ENCODE measurements around the gene IL31RA. TPM values are rescaled to one million over a fixed set of nuclear protein-coding genes. Genes with fewer than 3 reads are reported as not detected.

The IL31RA gene
- total and polyA plus RNA-seq, 7 donors = 0.04 to 2.0 (median 0.20) TPM; not detected in 2

DNA sequence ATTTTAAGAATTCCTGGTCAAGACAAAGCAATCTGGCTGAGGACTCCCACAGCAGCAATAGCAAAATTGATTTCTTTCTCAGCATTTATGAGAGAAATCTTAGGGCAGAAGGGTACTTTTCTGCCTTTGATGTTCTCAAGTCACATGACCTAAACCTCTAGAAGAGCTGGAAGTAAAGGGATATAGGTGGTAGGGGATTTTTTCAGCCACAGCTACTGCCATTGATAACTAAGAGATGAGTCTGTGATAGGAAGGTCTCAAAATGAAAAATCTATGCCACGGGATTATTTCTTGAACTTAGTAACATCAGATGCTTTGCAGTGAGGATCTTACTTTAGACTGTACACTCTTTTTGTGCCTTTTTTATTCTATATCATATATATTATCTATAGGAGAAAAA lies 108.1 kb downstream of the IL31RA start:
- Histone ChIP-seq H3K4me1 (no peaks in the 10 kb centered on the region), H3K9me3 (no peaks in the 10 kb centered on the region), H3K4me3 (no peak overlapping the region), H3K27ac (no peak overlapping the region), H3K27me3 (ENCODE audit: insufficient read depth in 3 of 3, low read length in 2 of 3) (no peaks in the 10 kb centered on the region), H3K36me3 (ENCODE audit: insufficient read depth in 1 of 2, low read depth in 1 of 2) (peaks cover 10 to 100% of the 10 kb centered on the region in 2 donors)
- TF ChIP-seq, protein P1, sequence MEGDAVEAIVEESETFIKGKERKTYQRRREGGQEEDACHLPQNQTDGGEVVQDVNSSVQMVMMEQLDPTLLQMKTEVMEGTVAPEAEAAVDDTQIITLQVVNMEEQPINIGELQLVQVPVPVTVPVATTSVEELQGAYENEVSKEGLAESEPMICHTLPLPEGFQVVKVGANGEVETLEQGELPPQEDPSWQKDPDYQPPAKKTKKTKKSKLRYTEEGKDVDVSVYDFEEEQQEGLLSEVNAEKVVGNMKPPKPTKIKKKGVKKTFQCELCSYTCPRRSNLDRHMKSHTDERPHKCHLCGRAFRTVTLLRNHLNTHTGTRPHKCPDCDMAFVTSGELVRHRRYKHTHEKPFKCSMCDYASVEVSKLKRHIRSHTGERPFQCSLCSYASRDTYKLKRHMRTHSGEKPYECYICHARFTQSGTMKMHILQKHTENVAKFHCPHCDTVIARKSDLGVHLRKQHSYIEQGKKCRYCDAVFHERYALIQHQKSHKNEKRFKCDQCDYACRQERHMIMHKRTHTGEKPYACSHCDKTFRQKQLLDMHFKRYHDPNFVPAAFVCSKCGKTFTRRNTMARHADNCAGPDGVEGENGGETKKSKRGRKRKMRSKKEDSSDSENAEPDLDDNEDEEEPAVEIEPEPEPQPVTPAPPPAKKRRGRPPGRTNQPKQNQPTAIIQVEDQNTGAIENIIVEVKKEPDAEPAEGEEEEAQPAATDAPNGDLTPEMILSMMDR (IDR thresholded peaks at IDR 0.05) = no peak
- intact Hi-C loops (cut with DNase I) = loop anchor here in 1 of 2 donors (10.0 kb wide), 1 partner anchor 684 kb away; no protein-coding TSS in a partner anchor
- 95 to 100% (median 97%) methylated on average over 1 of the region's 1 CpG for WGBS, 3 donors
- DNase-seq (no peak), ATAC-seq (no peak)

DNA sequence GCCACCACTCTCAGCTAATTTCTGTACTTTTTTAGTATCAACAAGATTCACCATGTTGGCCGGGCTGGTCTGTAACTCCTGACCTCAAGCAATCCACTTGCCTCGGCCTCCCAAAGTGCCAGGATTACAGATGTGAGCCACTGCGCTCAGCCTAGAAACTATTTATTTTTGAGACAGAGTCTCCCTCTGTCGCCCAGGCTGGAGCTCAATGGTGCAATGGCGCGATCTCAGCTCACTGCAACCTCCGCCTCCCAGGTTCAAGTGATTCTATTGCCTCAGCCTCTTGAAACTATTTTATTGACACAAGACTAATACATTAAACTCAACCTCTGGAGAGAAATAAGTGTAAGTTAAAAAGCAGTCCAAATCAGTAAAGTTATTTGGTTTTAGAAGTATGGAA lies 109.6 kb downstream of the IL31RA start:
- ATAC-seq (no peak), DNase-seq (no peak)
- Histone ChIP-seq H3K27ac (no peak overlapping the region), H3K4me3 (no peak overlapping the region), H3K9me3 (no peaks in the 10 kb centered on the region), H3K36me3 (ENCODE audit: insufficient read depth in 1 of 2, low read depth in 1 of 2) (peaks cover 6 to 94% of the 10 kb centered on the region in 2 donors), H3K4me1 (no peaks in the 10 kb centered on the region), H3K27me3 (ENCODE audit: insufficient read depth in 3 of 3, low read length in 2 of 3) (no peaks in the 10 kb centered on the region)
- WGBS, 3 donors = 98 to 99% (median 98%) methylated on average over 7 of the region's 7 CpGs
- TF ChIP-seq, protein P1 (IDR thresholded peaks at IDR 0.05) = no peak
- intact Hi-C loops (cut with DNase I) = no loop called here

DNA sequence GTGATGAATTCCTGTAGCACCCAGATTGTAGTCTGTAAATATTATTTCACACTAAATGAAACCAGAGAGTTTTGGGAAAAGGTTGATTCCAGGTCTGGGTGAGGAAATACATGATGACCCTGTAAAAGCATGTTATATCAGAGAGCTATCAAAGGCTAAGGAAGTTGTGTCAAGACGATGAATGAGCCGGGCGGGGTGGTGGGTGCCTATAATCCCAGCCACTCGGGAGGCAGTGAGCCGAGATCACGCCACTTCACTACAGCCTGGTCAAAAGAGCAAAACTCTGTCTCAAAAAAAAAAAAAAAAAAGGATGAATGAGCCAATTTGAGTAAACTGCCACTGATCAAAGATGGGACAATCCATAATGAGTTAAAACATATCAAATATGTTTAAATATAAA lies 114.4 kb downstream of the IL31RA start:
- TF ChIP-seq, protein P1 (IDR thresholded peaks at IDR 0.05) = no peak
- no peak overlapping the region for H3K27ac ChIP-seq
- WGBS, 3 donors = 78 to 80% (median 80%) methylated on average over 6 of the region's 6 CpGs
- no peak for DNase-seq
- H3K27me3 ChIP-seq (ENCODE audit: insufficient read depth in 3 of 3, low read length in 2 of 3) = no peaks in the 10 kb centered on the region
- no peak for ATAC-seq
- no peaks in the 10 kb centered on the region for H3K9me3 ChIP-seq
- peaks cover 3 to 83% of the 10 kb centered on the region in 2 donors for H3K36me3 ChIP-seq (ENCODE audit: insufficient read depth in 1 of 2, low read depth in 1 of 2)
- H3K4me3 ChIP-seq = no peak overlapping the region
- intact Hi-C loops (cut with DNase I) = no loop called here
- peaks cover 4% of the 10 kb centered on the region for H3K4me1 ChIP-seq

DNA sequence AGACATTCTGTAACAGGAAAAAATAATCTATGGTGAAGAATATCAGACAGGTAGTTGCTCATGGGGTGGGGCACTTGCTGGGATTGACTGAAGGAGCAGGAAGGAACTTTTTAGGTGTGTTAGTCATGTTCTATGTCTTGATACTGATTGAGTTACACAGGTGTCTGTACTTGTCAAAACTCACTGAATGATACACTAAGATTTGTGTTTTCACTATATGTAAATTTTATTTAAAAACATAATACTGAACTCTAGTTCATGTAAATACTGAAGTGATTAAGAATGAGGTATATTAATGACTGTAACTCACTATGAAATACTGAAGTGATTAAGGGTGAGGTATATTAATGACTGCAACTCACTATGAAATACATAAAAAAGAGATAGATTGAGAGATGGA lies 115.1 kb downstream of the IL31RA start:
- DNase-seq (no peak), ATAC-seq (peak in 3 of 4 donors; percentile 56 to 75 (median 65))
- TF ChIP-seq, protein P1 (IDR thresholded peaks at IDR 0.05) = no peak
- intact Hi-C loops (cut with DNase I) = no loop called here
- H3K27me3 ChIP-seq (ENCODE audit: insufficient read depth in 3 of 3, low read length in 2 of 3) = no peaks in the 10 kb centered on the region
- peaks cover 2 to 80% of the 10 kb centered on the region in 2 donors for H3K36me3 ChIP-seq (ENCODE audit: insufficient read depth in 1 of 2, low read depth in 1 of 2)
- H3K4me3 ChIP-seq = no peak overlapping the region
- H3K4me1 ChIP-seq = peaks cover 4% of the 10 kb centered on the region
- H3K27ac ChIP-seq = peak overlapping the region; percentile 25
- H3K9me3 ChIP-seq = no peaks in the 10 kb centered on the region

DNA sequence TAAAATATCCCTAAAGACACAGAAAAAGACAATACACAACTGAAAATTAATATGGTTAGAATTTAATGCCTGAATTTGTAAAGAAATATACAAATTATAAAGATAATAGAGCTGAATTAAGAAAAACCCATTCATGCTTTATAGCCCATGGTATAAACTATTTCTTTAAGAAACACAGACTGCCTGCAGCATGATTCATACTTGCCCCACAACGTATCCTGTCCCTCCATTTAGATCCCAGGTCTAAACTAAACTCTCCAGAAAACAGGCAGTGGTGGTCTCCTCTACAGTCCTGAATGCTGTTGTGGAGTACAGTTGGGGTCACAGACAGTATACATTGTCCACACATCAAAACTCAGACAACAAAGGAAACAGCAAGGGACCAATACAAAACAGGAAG lies 118.8 kb downstream of the IL31RA start:
- peaks cover 4% of the 10 kb centered on the region for H3K4me1 ChIP-seq
- TF ChIP-seq, protein P1 (IDR thresholded peaks at IDR 0.05) = no peak
- peaks cover 0 to 78% of the 10 kb centered on the region in 2 donors for H3K36me3 ChIP-seq (ENCODE audit: insufficient read depth in 1 of 2, low read depth in 1 of 2)
- intact Hi-C loops (cut with DNase I) = loop anchor here (10.0 kb wide), 1 partner anchor 235 kb away; no protein-coding TSS in a partner anchor
- no peak for ATAC-seq
- H3K27ac ChIP-seq = no peak overlapping the region
- no peak for DNase-seq
- no peak overlapping the region for H3K4me3 ChIP-seq
- no peaks in the 10 kb centered on the region for H3K27me3 ChIP-seq (ENCODE audit: insufficient read depth in 3 of 3, low read length in 2 of 3)
- no peaks in the 10 kb centered on the region for H3K9me3 ChIP-seq
- WGBS, 3 donors = 29 to 38% (median 33%) methylated on average over 1 of the region's 1 CpG
